Nephron (organoid): ENCODE results near the gene NEDD4.

Experiments used
- H3K27ac Mint-ChIP-seq, 3 experiments: 2 replicates each; pipeline ENCODE4 v1.8.0; 2020; ENCODE audit warnings: mixed read lengths in 3 of 3, mild to moderate bottlenecking in 2 of 3, moderate library complexity in 1 of 3
- H3K27me3 Mint-ChIP-seq: 2 replicates; pipeline ENCODE4 v1.8.0; 2021; ENCODE audit warnings: low read depth, mild to moderate bottlenecking, moderate library complexity, mixed read lengths
- H3K36me3 Mint-ChIP-seq: 2 replicates; pipeline ENCODE4 v1.8.0; 2020; ENCODE audit warnings: low read depth, mixed read lengths
- H3K4me1 Mint-ChIP-seq: 2 replicates; pipeline ENCODE4 v1.8.0; 2020; ENCODE audit warnings: mixed read lengths
- H3K4me3 Mint-ChIP-seq, 3 experiments: 2 replicates each; pipeline ENCODE4 v1.8.0; 2020; ENCODE audit warnings: mild to moderate bottlenecking in 3 of 3, mixed read lengths in 3 of 3, moderate library complexity in 2 of 3
- H3K9me3 Mint-ChIP-seq: 2 replicates; pipeline ENCODE4 v1.8.0; 2020; ENCODE audit warnings: mixed read lengths
- TF ChIP-seq, protein P1 (sequence below), 3 experiments: fragments of 200-600 bp; sonication (generic); IDR thresholded peaks; one replicate each; pipeline ENCODE4 v1.5.0; 2021; ENCODE audit warnings: antibody characterized with exemption in 3 of 3; ENCODE audit not compliant: unreplicated experiment in 3 of 3

Gene NEDD4

GRCh38 chr15:56038015-56038414, 44.6 kb upstream of the NEDD4 start:
- Mint-ChIP-seq H3K4me3 (no peak overlapping the region), H3K9me3 (no peaks in the 10 kb centered on the region), H3K36me3 (no peaks in the 10 kb centered on the region), H3K27ac (no peak overlapping the region), H3K4me1 (peaks cover 4% of the 10 kb centered on the region), H3K27me3 (peaks cover 7% of the 10 kb centered on the region)
- TF ChIP-seq, protein P1, sequence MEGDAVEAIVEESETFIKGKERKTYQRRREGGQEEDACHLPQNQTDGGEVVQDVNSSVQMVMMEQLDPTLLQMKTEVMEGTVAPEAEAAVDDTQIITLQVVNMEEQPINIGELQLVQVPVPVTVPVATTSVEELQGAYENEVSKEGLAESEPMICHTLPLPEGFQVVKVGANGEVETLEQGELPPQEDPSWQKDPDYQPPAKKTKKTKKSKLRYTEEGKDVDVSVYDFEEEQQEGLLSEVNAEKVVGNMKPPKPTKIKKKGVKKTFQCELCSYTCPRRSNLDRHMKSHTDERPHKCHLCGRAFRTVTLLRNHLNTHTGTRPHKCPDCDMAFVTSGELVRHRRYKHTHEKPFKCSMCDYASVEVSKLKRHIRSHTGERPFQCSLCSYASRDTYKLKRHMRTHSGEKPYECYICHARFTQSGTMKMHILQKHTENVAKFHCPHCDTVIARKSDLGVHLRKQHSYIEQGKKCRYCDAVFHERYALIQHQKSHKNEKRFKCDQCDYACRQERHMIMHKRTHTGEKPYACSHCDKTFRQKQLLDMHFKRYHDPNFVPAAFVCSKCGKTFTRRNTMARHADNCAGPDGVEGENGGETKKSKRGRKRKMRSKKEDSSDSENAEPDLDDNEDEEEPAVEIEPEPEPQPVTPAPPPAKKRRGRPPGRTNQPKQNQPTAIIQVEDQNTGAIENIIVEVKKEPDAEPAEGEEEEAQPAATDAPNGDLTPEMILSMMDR (IDR thresholded peaks at IDR 0.05; ENCODE audit: unreplicated experiment in 3 of 3) = no peak

DNA sequence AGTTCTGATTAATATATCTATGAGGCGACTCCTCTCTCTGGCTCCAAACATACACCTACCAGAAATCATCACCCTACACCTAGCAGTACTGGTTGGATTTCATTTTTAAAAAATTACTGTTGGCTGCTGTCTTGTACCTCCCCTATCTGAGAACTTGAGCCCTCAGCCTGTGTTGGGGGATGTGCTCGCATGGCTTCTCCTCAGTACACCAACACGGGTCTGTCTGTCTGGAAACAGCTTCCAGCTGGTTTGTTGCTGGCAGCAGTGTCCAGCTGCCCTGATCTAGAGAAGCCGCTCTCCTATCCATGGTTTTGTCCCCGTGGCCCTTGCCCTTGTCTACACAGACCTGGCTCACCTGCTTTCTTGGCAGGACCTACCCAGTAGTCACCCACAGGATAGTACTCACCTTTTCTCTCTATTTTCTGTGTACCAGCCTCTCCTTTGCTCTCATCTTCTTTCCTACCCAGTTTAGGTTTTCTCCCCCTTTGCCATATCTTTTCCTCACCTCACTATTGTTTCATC, 43.2 kb upstream of the NEDD4 start:
- TF ChIP-seq, protein P1 (IDR thresholded peaks at IDR 0.05; ENCODE audit: unreplicated experiment in 3 of 3) = no peak
- peaks cover 4% of the 10 kb centered on the region for H3K4me1 Mint-ChIP-seq
- H3K9me3 Mint-ChIP-seq = no peaks in the 10 kb centered on the region
- H3K27ac Mint-ChIP-seq = no peak overlapping the region
- H3K27me3 Mint-ChIP-seq = peaks cover 7% of the 10 kb centered on the region
- no peaks in the 10 kb centered on the region for H3K36me3 Mint-ChIP-seq
- no peak overlapping the region for H3K4me3 Mint-ChIP-seq

DNA sequence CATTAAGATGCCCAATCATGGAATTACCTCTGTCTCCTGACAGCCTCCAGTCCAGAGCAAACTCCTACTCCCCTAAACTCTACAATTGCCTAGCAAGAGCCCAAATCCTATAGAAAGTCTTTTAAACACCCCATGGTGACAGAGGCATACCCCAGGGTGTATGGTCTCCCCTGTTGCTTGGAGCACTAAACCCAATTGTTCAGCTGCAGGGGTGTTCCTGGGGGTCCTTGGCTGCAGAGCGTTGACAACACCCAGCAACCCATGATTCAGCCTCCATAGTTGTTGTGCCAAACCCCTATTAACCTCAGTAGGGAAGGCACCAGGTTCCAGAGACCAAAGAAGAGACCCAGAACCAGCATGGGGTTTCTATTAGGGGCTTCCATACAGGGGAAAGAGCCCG, 41.8 kb upstream of the NEDD4 start:
- TF ChIP-seq, protein P1 (IDR thresholded peaks at IDR 0.05; ENCODE audit: unreplicated experiment in 3 of 3) = no peak
- Mint-ChIP-seq H3K36me3 (no peaks in the 10 kb centered on the region), H3K27ac (no peak overlapping the region), H3K9me3 (no peaks in the 10 kb centered on the region), H3K4me3 (no peak overlapping the region), H3K27me3 (peaks cover 7% of the 10 kb centered on the region), H3K4me1 (no peaks in the 10 kb centered on the region)

DNA sequence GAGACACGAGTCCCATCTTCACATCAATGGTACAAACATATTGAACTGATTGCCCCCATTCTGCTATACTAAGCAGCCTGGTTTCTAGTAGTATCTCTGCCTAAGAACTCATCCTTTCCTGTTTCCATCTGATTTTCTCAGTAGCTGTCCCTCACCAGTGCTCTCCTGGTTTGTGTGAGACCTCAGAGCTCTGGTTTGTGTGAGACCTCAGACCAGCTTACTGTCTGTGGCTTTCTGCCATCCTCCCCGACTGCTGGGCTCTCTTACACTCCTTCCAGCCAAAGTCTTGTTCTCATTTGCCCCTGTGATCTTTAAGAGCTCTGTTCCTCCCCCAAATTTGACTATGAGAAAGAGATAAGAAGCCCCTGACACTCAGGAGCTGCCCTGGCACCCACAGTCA, 41.1 kb upstream of the NEDD4 start:
- TF ChIP-seq, protein P1 (IDR thresholded peaks at IDR 0.05; ENCODE audit: unreplicated experiment in 3 of 3) = no peak
- H3K4me3 Mint-ChIP-seq = no peak overlapping the region
- no peaks in the 10 kb centered on the region for H3K9me3 Mint-ChIP-seq
- no peaks in the 10 kb centered on the region for H3K36me3 Mint-ChIP-seq
- no peak overlapping the region for H3K27ac Mint-ChIP-seq
- peaks cover 7% of the 10 kb centered on the region for H3K27me3 Mint-ChIP-seq
- no peaks in the 10 kb centered on the region for H3K4me1 Mint-ChIP-seq

- Mint-ChIP-seq H3K27ac (no peak overlapping the region), H3K4me1 (no peaks in the 10 kb centered on the region), H3K4me3 (no peak overlapping the region), H3K36me3 (no peaks in the 10 kb centered on the region), H3K9me3 (no peaks in the 10 kb centered on the region), H3K27me3 (peaks cover 3% of the 10 kb centered on the region)
- TF ChIP-seq, protein P1 (IDR thresholded peaks at IDR 0.05; ENCODE audit: unreplicated experiment in 3 of 3) = no peak
Measured at GRCh38 chr15:56032373-56032772, 39.0 kb upstream of the NEDD4 start.

DNA sequence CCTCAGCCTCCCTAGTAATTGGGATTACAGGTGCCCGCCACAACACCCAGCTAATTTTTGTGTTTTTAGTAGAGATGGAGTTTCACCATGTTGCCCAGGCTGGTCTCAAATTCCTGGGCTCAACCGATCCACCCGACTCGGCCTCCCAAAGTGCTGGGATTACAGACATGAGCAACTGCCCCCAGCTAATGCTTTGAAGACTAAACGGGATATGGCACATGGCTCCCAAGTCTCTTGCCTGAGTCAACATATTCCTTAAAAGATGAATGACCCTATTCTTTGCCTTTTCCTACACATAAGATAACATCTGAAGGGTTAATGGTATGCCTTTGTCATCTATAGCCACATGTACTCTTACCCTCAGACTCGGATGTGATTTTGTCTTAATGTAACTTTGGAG, 38.4 kb upstream of the NEDD4 start:
- H3K27me3 Mint-ChIP-seq = peaks cover 3% of the 10 kb centered on the region
- TF ChIP-seq, protein P1 (IDR thresholded peaks at IDR 0.05; ENCODE audit: unreplicated experiment in 3 of 3) = no peak
- H3K27ac Mint-ChIP-seq = no peak overlapping the region
- H3K4me1 Mint-ChIP-seq = no peaks in the 10 kb centered on the region
- no peaks in the 10 kb centered on the region for H3K36me3 Mint-ChIP-seq
- H3K4me3 Mint-ChIP-seq = no peak overlapping the region
- H3K9me3 Mint-ChIP-seq = no peaks in the 10 kb centered on the region
